Left ventricle myocardium superior (tissue), 1 donor: ENCODE measurements around the gene CDK5RAP2. TPM values are rescaled to one million over a fixed set of nuclear protein-coding genes. Genes with fewer than 3 reads are reported as not detected.

Experiments
- ATAC-seq: fragments of 200-7000 bp; cut with Tn5 transposase; one replicate; pipeline ENCODE4 v1.9.1; 2020; ENCODE audit warnings: mild to moderate bottlenecking, moderate library complexity
- DNase-seq: peaks from one replicate; pipeline ENCODE4 v3.0.0-alpha.2; 2020
- intact Hi-C: fragments of 100-400 bp; cut with micrococcal nuclease; formaldehyde crosslinking; loops from one replicate; pipeline ENCODE4 v1.11.0; 2022
- total RNA-seq: library from RNA; stranded (reverse); fragmentation: NEBNext Ultra II Directional; extraction: Animal tissue kit (Norgen Biotek cat#: 25700); gene quantifications from one replicate; pipeline ENCODE4 v1.2.1, GENCODE V29; 2021
- donor health status: DM: no; HTN: yes; CAD: no; lungs with severe emphysema.

The CDK5RAP2 gene
- total RNA-seq, 1 donor from 2014 or later = 83.6 TPM

GRCh38 chr9:120449566-120449965 lies 130.4 kb downstream of the CDK5RAP2 start:
- ATAC-seq = no peak
- no peak for DNase-seq
- intact Hi-C loops = no loop called here

- intact Hi-C loops = no loop called here
- no peak for ATAC-seq
- no peak for DNase-seq
Observed at GRCh38 chr9:120447959-120448500, 131.9 kb downstream of the CDK5RAP2 start.

GRCh38 chr9:120446671-120447070 lies 133.3 kb downstream of the CDK5RAP2 start:
- DNase-seq (no peak), ATAC-seq (no peak)
- intact Hi-C loops = no loop called here

GRCh38 chr9:120443976-120444375 lies 136.0 kb downstream of the CDK5RAP2 start:
- ATAC-seq (no peak), DNase-seq (no peak)
- intact Hi-C loops = no loop called here

- ATAC-seq (no peak), DNase-seq (no peak)
- intact Hi-C loops = no loop called here
Observed at GRCh38 chr9:120443489-120443888, 136.5 kb downstream of the CDK5RAP2 start.

GRCh38 chr9:120442308-120442995 lies 137.5 kb downstream of the CDK5RAP2 start:
- intact Hi-C loops = no loop called here
- ATAC-seq (no peak), DNase-seq (no peak)

GRCh38 chr9:120441426-120442307 lies 138.3 kb downstream of the CDK5RAP2 start:
- no peak for ATAC-seq
- intact Hi-C loops = no loop called here
- no peak for DNase-seq

- ATAC-seq (no peak), DNase-seq (no peak)
- intact Hi-C loops = no loop called here
Observed at GRCh38 chr9:120440791-120441190, 139.2 kb downstream of the CDK5RAP2 start.

- ATAC-seq = no peak
- intact Hi-C loops = no loop called here
- no peak for DNase-seq
Observed at GRCh38 chr9:120439926-120440325, 140.0 kb downstream of the CDK5RAP2 start.

GRCh38 chr9:120438836-120439546 lies 141.0 kb downstream of the CDK5RAP2 start:
- ATAC-seq = no peak
- intact Hi-C loops = no loop called here
- no peak for DNase-seq

GRCh38 chr9:120438111-120438510 lies 141.9 kb downstream of the CDK5RAP2 start:
- intact Hi-C loops = no loop called here
- DNase-seq = no peak
- ATAC-seq = no peak

GRCh38 chr9:120436983-120437475 lies 142.9 kb downstream of the CDK5RAP2 start:
- intact Hi-C loops = no loop called here
- ATAC-seq = peak; percentile 53
- DNase-seq = peak; percentile 44

- no peak for ATAC-seq
- intact Hi-C loops = no loop called here
- DNase-seq = no peak
Observed at GRCh38 chr9:120436446-120436845, 143.5 kb downstream of the CDK5RAP2 start.

- DNase-seq = no peak
- ATAC-seq = peak; percentile 28
- intact Hi-C loops = no loop called here
Observed at GRCh38 chr9:120435091-120435490, 144.9 kb downstream of the CDK5RAP2 start.

GRCh38 chr9:120434532-120434931 lies 145.4 kb downstream of the CDK5RAP2 start:
- ATAC-seq = peak; percentile 86
- DNase-seq = peak; percentile 60
- intact Hi-C loops = no loop called here

GRCh38 chr9:120433701-120434100 lies 146.3 kb downstream of the CDK5RAP2 start:
- DNase-seq = no peak
- intact Hi-C loops = no loop called here
- ATAC-seq = no peak

- intact Hi-C loops = no loop called here
- ATAC-seq = no peak
- no peak for DNase-seq
Observed at GRCh38 chr9:120432600-120432999, 147.4 kb downstream of the CDK5RAP2 start.

- DNase-seq = no peak
- no peak for ATAC-seq
- intact Hi-C loops = no loop called here
Observed at GRCh38 chr9:120431268-120431667, 148.7 kb downstream of the CDK5RAP2 start.

- ATAC-seq = no peak
- intact Hi-C loops = no loop called here
- DNase-seq = no peak
Observed at GRCh38 chr9:120424248-120424647, 155.7 kb downstream of the CDK5RAP2 start.

- ATAC-seq = no peak
- intact Hi-C loops = no loop called here
- DNase-seq = no peak
Observed at GRCh38 chr9:120423812-120424211, 156.2 kb downstream of the CDK5RAP2 start.
